Stimulated activated CD8-positive, alpha-beta memory T cell treated with anti-CD3 and anti-CD28 coated beads, Interleukin-4, amount 100 ng/mL, for 48 hours (primary cell): Measurements from ENCODE around the gene HOXA4.

Source experiments
- DNase-seq: peaks from one replicate; pipeline ENCODE4 v3.0.0-alpha.2; 2020

HOXA4 gene

DNA sequence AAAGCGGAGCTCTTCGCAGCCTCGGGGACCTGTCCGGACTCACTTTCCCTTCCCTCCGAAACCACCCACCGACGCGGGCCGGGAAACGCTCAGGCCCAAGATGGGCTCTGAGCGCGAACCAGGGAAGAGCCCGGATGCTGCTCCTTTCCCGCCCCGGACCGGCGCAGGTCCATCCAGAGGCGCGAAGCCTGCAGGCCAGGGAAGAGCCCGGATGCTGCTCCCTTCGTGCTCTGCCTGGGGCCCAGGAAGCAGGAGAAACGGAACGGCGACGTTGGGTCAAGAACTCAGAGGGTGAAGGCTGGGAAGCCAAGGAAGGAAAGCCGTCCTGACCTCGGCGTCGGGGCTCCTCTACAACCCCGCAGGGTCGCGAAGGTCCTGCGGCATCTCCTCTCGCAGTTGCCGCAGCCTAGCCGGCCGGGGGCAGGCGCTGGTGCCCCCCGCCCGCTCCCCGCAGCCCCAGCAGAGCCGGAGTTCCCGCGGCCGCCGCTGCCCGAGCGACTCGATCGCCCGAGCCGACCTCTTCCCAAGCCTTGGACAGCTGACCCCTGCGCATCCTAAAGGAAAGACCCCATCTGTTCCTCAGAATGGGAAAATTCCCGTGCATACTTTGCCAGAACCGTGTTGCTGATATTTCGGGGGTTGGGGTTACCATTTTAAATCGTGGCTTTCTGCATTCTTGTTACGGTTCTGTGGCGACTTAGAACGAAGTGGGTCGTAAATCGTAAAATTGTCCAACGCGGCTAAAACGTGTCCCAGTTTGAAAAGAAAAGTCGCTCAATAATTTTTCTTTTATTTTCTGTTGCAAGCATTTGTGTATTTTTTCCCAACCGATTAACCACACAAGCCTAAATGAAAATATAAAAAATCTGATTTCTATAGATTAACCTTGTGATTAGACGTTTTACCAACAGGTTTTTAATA, 42.3 kb downstream of the HOXA4 start:
- no peak for DNase-seq

DNA sequence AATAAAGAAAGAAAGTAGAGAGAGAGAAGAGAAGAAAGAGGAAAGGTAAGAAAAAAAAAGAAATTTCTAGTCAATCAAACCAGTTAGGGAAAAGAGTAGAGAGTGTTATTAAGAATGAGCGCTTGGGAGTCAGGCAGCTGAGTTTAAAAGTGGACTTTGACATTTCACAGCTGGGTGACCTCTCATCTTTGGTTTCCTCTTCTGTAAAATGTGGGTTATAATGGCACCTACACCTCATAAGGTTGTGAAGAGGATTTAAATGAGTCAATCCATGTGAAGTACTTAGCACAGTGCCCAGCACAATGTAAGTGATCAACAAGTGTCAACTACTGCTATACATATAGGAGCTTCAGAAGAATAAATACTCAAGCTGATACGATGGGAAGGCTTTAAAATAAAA, 46.9 kb downstream of the HOXA4 start:
- no peak for DNase-seq

GRCh38 chr7:27082171-27082570, 48.4 kb downstream of the HOXA4 start:
- no peak for DNase-seq

DNA sequence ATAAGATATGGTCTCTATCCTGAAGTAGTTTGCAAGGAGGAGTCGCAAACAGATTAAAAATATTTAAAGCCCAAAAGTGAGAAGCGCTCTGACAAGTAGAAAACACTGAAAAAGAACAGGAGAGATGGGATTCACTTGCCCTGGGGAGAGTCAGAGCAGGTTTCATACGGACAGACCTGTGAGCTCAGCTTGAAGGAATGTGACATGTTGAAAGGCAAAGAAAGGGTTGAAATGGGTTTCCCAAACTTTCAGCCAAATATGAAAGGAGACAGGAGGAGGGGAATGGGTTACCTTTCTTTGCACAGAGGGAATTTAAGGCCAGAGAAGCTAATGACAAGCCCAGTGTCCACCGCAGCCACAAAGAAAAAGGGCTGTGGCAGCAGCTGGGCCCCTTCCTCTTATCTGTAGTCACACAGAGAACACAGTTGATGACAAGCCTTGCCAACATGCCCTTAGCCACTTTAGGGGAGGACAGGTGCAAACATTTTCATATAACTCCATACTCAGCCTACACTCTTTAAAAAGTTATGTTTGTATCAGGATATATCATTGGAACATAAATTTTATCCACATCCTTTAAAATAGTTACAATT, 49.6 kb downstream of the HOXA4 start:
- no peak for DNase-seq

DNA sequence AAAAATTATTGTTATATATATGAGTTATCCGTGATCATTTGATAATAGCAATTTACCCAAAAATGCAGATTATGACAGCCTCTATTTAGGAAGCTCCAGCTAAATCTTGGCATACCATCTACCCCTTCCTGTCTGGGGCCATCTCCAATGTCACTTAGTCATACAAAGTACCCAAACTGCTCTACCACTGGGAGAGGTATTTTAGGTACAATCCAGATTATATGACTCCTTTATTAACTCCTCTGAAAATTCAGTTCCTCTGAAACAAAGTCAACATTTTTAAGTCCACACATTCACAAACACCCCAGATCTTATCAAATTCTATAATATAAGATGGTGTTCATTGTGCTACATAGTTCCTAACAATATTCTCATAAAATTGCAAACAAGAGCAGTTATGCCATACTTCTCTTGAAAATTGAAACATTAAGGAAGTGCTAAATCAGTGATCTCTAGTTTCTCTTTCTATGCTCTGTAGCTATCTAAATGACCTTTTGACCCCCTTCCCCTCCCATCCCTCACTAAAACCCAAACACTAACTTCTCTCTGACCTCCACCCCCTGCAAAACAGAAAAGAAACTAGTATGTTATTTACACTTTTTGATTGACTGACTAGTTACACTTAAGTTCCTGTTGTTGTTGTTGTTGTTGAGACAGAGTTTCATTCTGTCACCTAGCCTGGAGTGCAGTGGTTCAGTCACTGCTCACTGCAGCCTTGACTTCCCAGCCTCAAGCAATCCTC, 51.2 kb downstream of the HOXA4 start:
- DNase-seq: no peak

GRCh38 chr7:27078616-27079233, 51.8 kb downstream of the HOXA4 start:
- no peak for DNase-seq
